GM21737 (cell line): ENCODE measurements around the gene PAPSS2.

Source experiments
- ATAC-seq: cut with Tn5 transposase; IDR thresholded peaks from one replicate; pipeline ENCODE4 v1.9.1; 2021; ENCODE audit warnings: mild to moderate bottlenecking, moderate library complexity; ENCODE audit not compliant: unreplicated experiment

The PAPSS2 gene

DNA sequence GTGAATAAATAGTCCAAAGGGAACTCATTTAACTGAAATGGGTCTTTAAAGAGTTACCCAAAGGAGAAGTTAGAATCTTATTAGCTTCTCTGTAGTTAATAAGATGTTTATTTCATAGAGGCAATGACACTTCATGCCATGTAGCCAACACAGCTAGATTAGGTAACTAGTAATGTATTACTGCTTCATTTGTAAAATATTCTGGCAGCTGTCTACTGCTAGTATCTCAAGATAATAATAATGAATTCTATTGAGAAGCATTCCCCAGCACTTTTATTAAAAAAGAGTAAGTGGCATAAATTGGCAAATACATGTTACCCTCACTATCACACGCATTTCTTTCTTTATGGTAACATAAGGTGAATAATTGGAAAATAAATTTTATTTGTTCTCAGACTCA is 10.1 kb downstream of the PAPSS2 start:
- ATAC-seq = no peak

DNA sequence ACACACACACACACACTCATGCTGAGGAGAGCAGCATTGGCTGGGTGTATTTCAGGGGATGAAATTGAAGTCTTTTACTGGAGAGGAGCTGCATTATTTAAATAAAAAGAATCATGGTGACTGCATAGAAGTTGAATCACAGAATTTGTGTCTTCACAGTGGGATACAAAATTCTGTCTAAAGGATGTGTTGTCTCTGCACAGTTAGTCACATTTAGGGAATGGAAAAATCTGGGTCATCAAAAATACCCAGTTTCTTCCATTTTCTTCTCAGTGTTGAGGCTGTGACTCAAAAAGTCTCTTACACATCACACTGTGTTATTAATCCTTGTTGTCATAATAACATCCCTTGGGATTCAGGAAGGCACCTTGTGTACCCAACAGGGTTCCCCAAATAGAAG is 10.9 kb downstream of the PAPSS2 start:
- no peak for ATAC-seq

- ATAC-seq = no peak
Observed at GRCh38 chr10:87671139-87671815, 11.6 kb downstream of the PAPSS2 start.

- ATAC-seq = no peak
Observed at GRCh38 chr10:87672551-87672950, 12.9 kb downstream of the PAPSS2 start.

GRCh38 chr10:87674943-87675342 is 15.3 kb downstream of the PAPSS2 start:
- ATAC-seq = no peak

DNA sequence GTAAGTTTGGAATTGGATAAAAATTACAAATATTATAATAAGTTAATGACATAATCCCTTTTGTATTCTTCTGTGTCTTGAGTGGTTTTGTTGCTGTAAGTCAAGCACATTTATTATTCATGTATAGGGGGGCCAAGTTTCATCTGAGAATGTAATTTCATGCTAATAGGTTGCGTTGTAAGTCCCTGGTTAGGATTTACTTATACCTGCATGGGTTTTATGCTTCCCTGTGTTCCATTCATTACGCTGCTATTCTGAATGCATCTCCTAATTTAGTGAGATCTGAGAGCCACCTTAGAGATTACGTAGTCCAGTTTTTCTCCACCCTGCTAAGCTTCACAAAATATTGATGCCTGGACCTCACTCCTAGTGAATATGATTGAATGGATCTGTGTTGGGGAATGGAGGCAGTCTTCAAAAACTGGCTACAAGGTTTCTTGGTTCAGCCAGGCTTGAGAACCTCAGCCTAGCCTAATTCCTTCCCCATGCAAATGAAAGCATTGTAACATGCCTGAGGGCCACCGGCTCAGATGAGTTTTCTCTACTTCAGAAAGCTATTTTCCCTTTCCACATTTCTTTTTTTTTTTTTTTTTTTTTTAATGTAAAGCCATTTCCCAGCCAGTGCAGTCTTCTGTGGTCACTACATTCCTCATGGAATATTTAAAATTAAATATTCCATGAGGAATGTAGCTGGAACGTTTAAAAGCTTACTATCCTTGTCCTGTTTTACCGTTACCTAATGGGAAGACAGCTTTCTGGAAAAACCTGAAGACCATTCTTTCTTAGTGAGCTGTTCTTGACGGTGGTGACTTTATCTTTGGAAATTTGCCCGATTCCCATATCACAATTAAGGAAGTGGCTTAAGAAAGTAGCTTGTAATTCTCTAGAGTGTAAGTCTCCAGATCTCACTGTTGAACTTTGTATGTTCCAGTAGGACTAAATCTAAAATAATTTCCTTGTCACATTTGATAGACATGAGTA is 16.0 kb downstream of the PAPSS2 start:
- no peak for ATAC-seq

- no peak for ATAC-seq
Observed at GRCh38 chr10:87677595-87677994, 17.9 kb downstream of the PAPSS2 start.

DNA sequence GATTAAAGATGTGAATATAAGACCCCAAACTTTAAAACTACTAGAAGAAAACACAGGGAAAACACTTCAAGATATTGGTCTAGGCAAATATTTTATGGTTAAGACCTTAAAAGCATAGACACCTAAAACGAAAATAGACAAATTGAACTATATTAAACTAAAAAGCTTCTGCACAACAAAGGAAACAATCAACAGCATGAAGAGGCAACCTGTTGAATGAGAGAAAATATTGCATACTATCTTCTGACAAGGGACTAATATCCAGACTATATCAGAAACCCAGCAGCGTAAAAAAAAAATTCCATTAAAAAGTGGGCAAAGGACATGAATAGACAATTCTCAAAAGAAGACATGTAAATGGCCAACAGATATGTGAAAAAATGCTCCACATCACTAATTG is 18.6 kb downstream of the PAPSS2 start:
- ATAC-seq = no peak

- ATAC-seq = no peak
Observed at GRCh38 chr10:87683356-87683755, 23.7 kb downstream of the PAPSS2 start.

- no peak for ATAC-seq
Observed at GRCh38 chr10:87684001-87684638, 24.4 kb downstream of the PAPSS2 start.

DNA sequence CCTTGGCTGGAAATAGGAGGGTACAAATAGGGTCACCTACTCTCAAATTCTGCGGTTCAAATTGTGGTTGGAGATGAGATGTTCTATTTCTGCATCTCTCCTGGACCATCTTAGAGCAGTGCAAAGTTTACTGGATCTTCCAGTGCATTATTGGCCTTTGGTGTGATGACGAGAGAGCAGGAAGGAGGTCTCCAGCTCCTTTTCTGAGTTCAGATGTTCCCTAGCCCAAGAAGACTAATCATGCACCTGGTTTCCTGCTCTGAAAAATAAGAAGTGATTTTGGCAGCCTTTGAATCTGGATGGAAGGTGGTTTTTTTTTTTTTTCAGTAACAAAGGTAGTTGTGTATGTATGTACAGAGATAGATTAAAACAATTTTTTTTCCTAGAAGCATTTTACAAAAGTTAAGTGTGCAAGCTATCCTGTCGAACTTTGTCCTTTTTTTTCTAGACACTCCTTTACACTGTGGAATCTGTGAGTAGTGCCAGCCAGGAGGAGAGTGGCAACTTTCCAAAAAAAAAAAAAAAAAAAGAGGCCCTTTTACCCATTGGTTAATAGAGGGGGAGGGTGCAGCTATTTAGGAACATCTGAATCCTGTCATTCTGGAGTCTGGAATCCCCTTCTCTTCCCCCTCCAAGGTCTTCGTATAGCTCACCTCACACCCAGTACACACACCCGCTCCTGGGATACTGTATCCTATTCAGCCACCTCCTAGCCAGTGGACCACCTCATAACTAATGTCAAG is 26.3 kb downstream of the PAPSS2 start:
- no peak for ATAC-seq

DNA sequence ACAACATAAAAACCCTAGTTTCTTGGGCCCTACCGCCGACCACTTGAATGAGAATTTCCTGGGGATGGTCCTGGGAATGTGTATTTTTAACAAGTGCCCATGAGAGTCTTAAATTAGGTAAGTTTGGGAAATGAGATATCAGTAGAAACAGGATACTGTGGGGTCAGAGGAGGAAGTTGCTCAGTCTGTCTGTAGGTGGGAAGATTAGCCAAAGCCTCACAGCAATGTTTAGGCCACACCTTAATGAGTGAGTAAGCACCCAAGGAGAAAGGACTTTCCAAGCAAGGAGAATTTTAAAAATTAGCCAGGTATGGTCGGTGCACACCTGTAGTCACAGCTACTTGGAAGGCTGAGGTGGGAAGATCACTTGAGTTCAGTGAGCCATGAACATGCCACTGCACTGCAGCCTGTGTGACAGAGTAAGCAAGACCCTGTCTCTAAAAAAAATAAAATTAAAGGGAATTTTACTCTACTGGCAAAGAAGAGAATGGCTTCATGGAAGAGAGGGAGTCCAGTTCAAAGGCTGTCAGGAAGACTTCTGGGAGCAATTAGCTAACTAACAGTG is 31.9 kb downstream of the PAPSS2 start:
- no peak for ATAC-seq

DNA sequence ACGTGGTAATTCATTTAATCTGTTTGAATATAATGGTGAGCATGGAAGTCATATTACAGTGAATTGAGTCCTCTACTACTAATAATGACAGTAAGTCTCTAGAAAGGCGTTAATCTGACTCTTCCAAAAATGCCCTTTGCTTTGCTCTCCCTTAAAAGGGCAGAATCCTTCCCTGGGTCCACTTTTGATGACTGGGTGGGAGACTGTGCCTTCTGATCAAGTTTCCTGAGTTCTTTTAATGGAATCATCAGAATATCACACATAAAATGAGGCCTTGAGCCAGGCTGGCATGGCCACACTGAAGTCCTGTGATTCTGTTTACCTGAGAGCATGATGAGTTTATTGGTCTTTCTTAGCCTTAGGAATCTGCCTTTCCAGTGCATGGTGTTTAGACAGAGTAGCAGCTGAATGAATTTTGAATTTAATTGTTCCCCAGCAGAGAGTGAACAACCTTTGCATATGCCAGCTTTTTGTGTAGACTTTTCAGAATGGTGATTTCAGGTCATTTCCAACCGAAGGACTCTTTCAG is 33.3 kb downstream of the PAPSS2 start:
- ATAC-seq = no peak

DNA sequence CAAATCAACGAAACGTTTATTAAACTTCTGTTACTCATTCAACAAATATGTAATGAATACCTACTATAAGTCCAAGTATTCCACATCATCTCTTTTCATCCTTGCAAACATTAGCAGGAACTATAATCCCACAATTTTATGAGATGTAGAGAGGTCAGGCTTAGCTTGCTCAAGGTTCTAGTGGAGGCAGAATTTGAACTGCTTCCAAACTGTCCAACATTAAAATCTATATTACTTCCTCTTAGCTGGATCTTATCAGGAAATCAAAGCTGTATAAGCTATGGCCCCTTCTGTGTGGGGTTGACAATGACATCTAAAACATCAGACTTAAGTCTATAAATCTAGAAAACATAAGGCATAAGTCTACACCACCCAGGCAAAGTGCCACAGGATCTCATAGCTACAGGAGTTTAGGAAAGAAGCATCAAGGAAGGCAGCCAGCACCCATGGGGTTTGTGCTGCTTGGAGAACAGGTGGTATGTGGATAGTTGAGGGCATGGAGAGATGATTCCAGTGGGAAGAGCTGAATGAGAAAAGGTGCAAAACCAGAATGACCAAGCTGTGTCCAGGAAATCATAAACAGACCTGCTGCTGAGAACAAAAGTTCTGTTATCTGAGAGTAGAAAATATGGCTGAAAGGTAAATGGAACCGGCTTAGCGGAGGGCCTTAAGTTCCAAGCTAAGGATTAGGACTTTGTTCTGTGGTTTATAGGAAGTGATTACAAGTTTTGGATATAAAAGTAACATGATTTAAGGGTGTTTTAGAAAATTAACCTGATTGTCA is 34.5 kb downstream of the PAPSS2 start:
- ATAC-seq = no peak

DNA sequence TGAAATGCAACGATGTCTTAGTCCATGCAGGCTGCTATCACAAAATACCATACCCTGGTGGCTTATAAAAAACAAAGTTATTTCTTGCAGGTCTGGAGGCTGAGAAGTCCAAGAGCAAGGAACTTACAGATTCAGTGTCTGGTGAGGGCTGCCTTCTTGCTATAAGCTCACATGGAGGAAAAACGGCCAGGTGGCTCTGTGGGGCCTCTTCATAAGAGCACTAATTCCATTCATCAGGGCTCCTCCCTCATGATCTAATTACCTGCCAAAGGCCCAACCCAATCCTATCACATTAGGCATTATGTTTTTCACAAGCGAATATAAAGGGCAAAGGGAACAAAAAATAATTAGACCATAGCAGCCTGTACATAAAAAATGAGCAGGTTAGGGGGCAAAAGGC is 35.4 kb downstream of the PAPSS2 start:
- no peak for ATAC-seq

GRCh38 chr10:87696922-87697745 is 37.5 kb downstream of the PAPSS2 start:
- no peak for ATAC-seq

DNA sequence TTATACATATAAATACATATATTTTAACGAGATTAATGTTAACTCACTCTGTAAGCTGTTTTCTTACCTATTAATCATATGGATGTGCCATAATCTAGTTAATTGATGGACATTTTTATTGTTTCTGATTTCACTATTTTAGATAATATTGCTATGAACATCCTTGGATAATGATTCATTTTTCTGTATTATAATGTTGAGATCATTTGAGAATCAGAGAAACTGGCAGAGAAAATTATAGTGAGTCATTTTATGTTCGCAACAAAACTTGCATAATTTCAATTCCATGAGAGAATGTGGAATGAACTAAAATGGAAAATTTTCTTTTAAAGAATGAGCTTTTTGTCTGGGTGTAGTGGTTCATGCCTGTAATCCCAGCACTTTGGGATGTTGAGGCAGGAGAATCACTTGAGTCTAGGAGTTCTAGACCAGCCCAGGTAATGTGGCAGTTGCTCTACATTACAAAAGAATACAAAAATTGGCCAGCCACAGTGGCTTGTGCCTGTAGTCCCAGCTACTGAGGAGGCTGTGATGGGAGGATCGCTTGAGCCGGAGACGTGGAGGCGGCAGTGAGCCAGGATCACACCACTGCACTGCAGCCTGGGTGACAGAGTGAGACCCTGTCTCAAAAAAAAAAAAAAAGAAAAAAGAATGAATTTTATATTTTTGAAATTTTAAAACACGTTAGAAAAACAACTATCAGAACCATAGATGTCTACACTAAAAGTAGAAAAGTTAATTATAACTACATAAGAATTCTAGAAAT is 40.5 kb downstream of the PAPSS2 start:
- no peak for ATAC-seq
